ENCODE data around the gene BRCA1.

- TF ChIP-seq, protein P1, sequence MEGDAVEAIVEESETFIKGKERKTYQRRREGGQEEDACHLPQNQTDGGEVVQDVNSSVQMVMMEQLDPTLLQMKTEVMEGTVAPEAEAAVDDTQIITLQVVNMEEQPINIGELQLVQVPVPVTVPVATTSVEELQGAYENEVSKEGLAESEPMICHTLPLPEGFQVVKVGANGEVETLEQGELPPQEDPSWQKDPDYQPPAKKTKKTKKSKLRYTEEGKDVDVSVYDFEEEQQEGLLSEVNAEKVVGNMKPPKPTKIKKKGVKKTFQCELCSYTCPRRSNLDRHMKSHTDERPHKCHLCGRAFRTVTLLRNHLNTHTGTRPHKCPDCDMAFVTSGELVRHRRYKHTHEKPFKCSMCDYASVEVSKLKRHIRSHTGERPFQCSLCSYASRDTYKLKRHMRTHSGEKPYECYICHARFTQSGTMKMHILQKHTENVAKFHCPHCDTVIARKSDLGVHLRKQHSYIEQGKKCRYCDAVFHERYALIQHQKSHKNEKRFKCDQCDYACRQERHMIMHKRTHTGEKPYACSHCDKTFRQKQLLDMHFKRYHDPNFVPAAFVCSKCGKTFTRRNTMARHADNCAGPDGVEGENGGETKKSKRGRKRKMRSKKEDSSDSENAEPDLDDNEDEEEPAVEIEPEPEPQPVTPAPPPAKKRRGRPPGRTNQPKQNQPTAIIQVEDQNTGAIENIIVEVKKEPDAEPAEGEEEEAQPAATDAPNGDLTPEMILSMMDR (IDR thresholded peaks at IDR 0.05), result no peak
- TF ChIP-seq POLR2A (IDR thresholded peaks at IDR 0.05), result no peak
Measured at GRCh38 chr17:42999003-42999525, 126.1 kb downstream of the BRCA1 start.

Data from right lobe of liver (tissue), 4 donors.